Measurements from ENCODE around the gene PBRM1.

- TF ChIP-seq CTCF (conservative IDR thresholded peaks at IDR 0.05; ENCODE audit: low read length), result no peak
- TF ChIP-seq EZH2phosphoT487 (IDR thresholded peaks at IDR 0.05; ENCODE audit: borderline replicate concordance, low read depth, low read length), result no peak
Observed at GRCh38 chr3:52524752-52525679, 160.7 kb downstream of the PBRM1 start.
